Activated naive CD4-positive, alpha-beta T cell treated with anti-CD3 and anti-CD28 coated beads, Interleukin-2, amount 10 ng/mL, durations not matched to agents 7 days and 5 days (primary cell): ENCODE data around the gene PIK3AP1.
A peak's percentile ranks its signal among the peaks of the same experiment; 100 is the strongest.

Experiments
- CTCF ChIA-PET: fragments of 350-600 bp; sonication (Branson Sonifier 250); formaldehyde crosslinking; loops from one replicate; lab custom pipeline; 2021; ENCODE audit warnings: antibody characterized with exemption; lab: Charles Lee
- DNase-seq: peaks from one replicate; pipeline ENCODE4 v3.0.0-alpha.2; 2020
- H3K27ac Mint-ChIP-seq: one replicate; pipeline ENCODE4 v1.8.0; 2021; ENCODE audit warnings: mild to moderate bottlenecking, moderate library complexity, mixed read lengths
- H3K27me3 Mint-ChIP-seq: one replicate; pipeline ENCODE4 v1.8.0; 2021; ENCODE audit warnings: mild to moderate bottlenecking, mixed read lengths
- H3K36me3 Mint-ChIP-seq: one replicate; pipeline ENCODE4 v1.8.0; 2021; ENCODE audit warnings: mixed read lengths
- H3K4me1 Mint-ChIP-seq: one replicate; pipeline ENCODE4 v1.8.0; 2021; ENCODE audit warnings: mixed read lengths
- H3K4me3 Mint-ChIP-seq: one replicate; pipeline ENCODE4 v1.8.0; 2021; ENCODE audit warnings: mild to moderate bottlenecking, moderate library complexity, mixed read lengths
- H3K9me3 Mint-ChIP-seq: one replicate; pipeline ENCODE4 v1.8.0; 2021; ENCODE audit warnings: mixed read lengths

The PIK3AP1 gene

DNA sequence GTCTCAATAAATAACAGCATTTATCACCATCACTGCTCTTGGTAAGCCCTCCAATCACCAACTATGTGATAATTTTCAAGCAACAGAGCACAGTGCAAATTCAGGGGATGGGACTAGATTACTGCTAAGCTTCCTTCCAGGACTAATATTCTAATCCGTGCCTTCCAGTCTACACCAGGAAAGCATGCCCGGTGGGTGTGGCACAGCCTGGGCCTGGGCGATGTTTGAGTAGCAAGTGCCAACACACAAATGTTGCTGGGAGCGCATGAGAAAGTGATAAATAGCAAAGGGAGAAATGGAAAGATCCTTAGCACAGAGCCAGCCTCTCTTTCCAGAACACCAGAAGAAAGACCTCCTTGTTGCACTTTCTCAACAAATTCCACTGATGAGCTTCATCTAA lies 120.0 kb downstream of the PIK3AP1 start:
- Mint-ChIP-seq H3K4me1 (no peaks in the 10 kb centered on the region), H3K27ac (no peak overlapping the region), H3K4me3 (no peak overlapping the region), H3K27me3 (peaks cover 24% of the 10 kb centered on the region), H3K36me3 (no peaks in the 10 kb centered on the region), H3K9me3 (no peaks in the 10 kb centered on the region)
- DNase-seq = no peak
- CTCF ChIA-PET = no interaction called here

DNA sequence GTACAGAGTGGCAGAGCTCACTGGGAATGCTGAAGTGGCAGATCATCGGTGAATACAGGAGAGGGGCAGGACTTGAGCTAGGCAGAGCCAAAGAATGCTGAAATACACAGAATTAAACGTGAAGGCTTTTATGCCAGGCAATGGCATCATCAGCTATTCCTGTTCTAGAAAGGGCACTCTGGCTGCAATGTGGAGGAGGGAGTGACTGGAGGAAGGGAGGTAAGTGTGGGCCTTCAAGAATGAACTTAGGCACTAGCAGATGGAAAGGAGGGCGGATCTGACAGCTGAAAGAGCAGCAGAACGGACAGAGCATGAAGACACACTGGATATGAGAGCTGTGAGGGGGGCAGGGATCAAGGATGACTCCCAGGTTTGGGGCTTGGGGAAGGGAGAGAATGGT lies 121.5 kb downstream of the PIK3AP1 start:
- Mint-ChIP-seq H3K4me1 (no peaks in the 10 kb centered on the region), H3K4me3 (no peak overlapping the region), H3K27ac (no peak overlapping the region), H3K9me3 (no peaks in the 10 kb centered on the region), H3K27me3 (peaks cover 24% of the 10 kb centered on the region), H3K36me3 (no peaks in the 10 kb centered on the region)
- CTCF ChIA-PET = no interaction called here
- DNase-seq = no peak

DNA sequence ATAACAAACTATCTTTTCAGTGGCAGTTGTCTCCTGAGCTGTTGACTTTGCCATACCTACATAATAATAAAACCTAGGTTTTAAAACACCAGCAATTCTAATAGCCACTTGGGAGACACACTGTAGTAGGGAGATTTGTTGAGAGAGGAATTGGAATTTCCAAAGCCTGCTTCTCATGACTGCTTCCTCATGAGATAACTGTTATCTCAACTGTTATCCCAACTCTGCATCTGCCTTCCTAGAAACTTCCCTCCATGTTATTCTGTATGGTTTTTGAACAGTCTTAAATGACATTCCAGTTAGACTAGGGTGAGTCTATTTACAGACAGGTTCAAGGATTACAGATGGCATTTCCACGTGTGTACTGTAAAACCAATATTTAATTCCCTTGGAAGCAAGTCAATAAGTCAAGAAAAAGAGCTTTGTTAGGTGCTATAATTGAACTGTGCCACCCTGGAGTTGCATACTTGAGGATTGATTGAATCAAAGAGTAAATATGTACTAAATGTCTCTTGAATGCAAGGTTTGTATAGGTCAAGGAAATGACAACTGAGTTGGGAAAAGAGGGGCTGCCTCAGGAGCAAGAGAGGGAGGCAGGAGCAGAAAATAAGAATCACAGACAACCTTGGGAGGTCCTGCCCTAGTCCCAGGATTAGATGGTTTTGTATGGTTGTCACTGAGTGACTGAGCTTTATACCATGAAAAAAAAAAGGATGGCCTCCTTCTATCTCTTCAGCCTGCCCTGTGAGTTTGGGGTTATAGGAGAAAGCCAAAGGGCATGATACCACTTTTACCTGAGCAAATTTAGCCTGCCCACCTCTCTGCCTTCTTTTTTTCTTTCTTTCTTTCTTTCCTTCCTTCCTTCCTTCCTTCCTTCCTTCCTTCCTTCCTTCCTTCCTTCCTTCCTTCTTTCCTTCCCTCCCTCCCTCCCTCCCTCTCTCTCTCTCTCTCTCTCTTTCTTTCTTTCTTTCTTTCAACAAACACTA lies 123.6 kb downstream of the PIK3AP1 start:
- Mint-ChIP-seq H3K9me3 (no peaks in the 10 kb centered on the region), H3K36me3 (no peaks in the 10 kb centered on the region), H3K27me3 (peaks cover 19% of the 10 kb centered on the region), H3K27ac (no peak overlapping the region), H3K4me3 (no peak overlapping the region), H3K4me1 (peaks cover 7% of the 10 kb centered on the region)
- CTCF ChIA-PET = no interaction called here
- DNase-seq = no peak

GRCh38 chr10:96595741-96596140 lies 124.6 kb downstream of the PIK3AP1 start:
- CTCF ChIA-PET = no interaction called here
- H3K4me1 Mint-ChIP-seq = peaks cover 10% of the 10 kb centered on the region
- H3K9me3 Mint-ChIP-seq = no peaks in the 10 kb centered on the region
- H3K36me3 Mint-ChIP-seq = no peaks in the 10 kb centered on the region
- no peak for DNase-seq
- H3K4me3 Mint-ChIP-seq = no peak overlapping the region
- H3K27me3 Mint-ChIP-seq = peaks cover 21% of the 10 kb centered on the region
- no peak overlapping the region for H3K27ac Mint-ChIP-seq

GRCh38 chr10:96591946-96592345 lies 128.4 kb downstream of the PIK3AP1 start:
- Mint-ChIP-seq H3K4me3 (no peak overlapping the region), H3K4me1 (peaks cover 10% of the 10 kb centered on the region), H3K27ac (no peak overlapping the region), H3K9me3 (no peaks in the 10 kb centered on the region), H3K27me3 (peaks cover 14% of the 10 kb centered on the region), H3K36me3 (no peaks in the 10 kb centered on the region)
- CTCF ChIA-PET = interaction anchor here (0.7 kb wide), 1 partner anchor 15 kb away, joined by 5 read pairs; no protein-coding TSS in a partner anchor
- DNase-seq = no peak

- DNase-seq = no peak
- CTCF ChIA-PET = interaction anchor here (0.6 kb wide), 1 partner anchor 48 kb away, joined by 3 read pairs; no protein-coding TSS in a partner anchor
- Mint-ChIP-seq H3K4me1 (peaks cover 27% of the 10 kb centered on the region), H3K27me3 (peaks cover 4% of the 10 kb centered on the region), H3K27ac (no peak overlapping the region), H3K4me3 (no peak overlapping the region), H3K9me3 (no peaks in the 10 kb centered on the region), H3K36me3 (peaks cover 13% of the 10 kb centered on the region)
Observed at GRCh38 chr10:96588616-96589419, 131.5 kb downstream of the PIK3AP1 start.

DNA sequence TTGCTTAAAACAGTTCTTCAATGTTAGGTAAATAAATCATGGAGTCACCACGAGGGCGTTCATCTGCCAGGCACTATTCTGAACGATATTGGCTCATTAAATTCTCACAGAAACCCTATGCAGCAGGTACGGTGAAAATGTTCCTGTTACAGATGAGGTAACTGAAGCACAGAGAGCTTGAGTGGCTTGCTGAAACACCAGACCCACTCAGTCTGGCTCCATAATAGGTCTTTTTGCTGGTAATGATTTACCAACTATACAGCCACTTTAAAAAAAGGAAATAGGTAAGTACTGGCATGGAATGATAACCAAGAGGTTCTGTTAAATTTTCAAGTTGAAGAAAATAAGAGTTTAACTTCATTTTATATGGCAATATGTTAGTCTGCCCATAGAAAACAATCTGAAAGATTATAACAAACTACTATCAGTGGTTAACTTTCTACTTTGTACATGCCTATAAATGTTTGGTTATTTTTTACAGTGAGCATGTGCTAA lies 132.2 kb downstream of the PIK3AP1 start:
- no peak for DNase-seq
- no peaks in the 10 kb centered on the region for H3K9me3 Mint-ChIP-seq
- CTCF ChIA-PET = no interaction called here
- peaks cover 16% of the 10 kb centered on the region for H3K36me3 Mint-ChIP-seq
- H3K27ac Mint-ChIP-seq = no peak overlapping the region
- peaks cover 34% of the 10 kb centered on the region for H3K4me1 Mint-ChIP-seq
- H3K27me3 Mint-ChIP-seq = peaks cover 4% of the 10 kb centered on the region
- H3K4me3 Mint-ChIP-seq = no peak overlapping the region

DNA sequence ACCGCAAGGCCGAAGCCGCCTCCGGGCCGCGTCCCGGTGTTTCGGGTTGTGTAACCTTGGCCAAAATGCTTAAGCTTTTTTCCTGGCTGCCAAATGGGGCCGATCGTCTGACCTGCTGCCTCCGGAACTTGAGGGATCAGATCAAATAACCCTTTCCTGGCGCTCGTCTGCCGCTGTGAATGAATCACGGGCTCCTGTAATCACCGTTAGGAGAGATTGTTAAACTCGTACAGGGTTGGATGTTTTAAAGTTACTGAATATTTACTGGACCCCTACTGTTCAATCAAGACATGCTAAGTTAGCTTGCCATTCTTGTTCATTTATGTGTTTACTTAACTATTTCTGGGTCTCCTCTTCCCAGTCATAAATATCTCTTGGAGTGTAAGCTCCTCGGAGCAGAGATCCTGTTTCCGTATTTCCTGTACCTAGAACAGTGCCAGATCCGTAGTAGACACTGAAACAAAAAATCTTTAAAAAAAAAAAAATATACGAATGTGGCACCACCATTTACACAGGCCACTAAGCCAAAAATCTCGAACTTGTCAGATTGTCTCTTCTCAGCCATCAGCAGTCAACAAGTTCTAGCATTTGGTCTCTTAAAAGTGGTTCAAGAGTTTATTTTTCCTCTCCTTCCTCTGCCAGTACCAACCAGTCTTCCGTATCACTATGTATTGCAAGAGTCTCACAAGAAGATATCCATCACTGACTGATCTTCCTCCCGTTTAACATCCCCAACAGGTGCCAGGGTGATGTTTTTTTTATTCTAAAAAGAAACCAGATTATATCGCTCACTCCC lies 132.9 kb downstream of the PIK3AP1 start:
- H3K4me3 Mint-ChIP-seq = no peak overlapping the region
- H3K9me3 Mint-ChIP-seq = no peaks in the 10 kb centered on the region
- CTCF ChIA-PET = no interaction called here
- peaks cover 31% of the 10 kb centered on the region for H3K4me1 Mint-ChIP-seq
- H3K27ac Mint-ChIP-seq = no peak overlapping the region
- DNase-seq = no peak
- H3K36me3 Mint-ChIP-seq = peaks cover 17% of the 10 kb centered on the region
- H3K27me3 Mint-ChIP-seq = peaks cover 4% of the 10 kb centered on the region

DNA sequence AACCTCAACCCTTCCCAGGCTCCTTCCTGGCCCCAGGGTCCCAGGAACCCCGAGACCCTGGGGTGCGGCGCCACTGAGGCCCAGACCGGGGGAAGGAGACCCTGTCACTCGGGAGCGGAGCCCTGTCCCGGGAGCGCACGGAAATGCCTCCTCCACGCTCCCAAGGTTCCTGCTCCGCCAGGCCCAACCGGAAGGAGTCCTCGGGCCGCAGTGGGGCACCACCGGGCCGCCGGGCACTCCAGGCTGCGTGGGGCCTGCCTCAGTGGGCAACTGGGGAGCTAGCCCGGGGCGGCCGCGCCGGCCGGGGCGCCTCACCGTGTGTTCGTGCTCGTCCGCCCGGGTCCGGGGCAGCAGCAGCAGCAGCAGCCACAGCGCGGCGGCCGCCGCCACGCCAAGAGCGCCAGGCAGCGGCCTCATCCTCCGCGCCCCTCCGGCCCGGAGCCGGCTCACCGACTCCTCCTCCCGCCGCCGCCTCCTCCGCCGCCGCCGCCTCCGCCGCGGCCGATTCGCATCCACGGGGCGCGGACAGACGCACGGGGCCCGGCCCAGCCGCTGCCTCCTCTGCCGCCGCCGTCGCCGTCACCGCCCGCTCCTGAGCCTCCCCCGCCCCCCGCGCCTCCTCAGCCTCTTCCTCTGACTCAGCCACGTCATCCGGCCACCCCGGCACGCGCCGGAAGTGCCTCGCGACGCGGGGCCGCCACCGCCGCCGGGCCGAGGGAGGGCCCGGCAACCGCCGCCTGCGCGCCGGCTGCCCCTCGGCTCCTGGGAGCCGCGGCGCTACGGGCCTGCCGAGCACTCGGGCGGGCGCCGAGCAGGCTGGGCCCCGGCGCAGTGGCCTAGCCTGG lies 133.7 kb downstream of the PIK3AP1 start, which contains the start of gene TM9SF3:
TSS of gene TM9SF3 (minus strand) at position 594 of the 845 bp plus-strand sequence. CDS start at position 417, 177 bp downstream.
- Mint-ChIP-seq H3K27ac (peak within 1 kb of the TSS; percentile 96), H3K9me3 (no peaks in the 10 kb centered on the region), H3K27me3 (peaks cover 4% of the 10 kb centered on the region), H3K4me3 (peak within 1 kb of the TSS; percentile 94), H3K36me3 (peaks cover 18% of the 10 kb centered on the region), H3K4me1 (peaks cover 31% of the 10 kb centered on the region)
- CTCF ChIA-PET = no interaction called here
- DNase-seq = peak; percentile 95

DNA sequence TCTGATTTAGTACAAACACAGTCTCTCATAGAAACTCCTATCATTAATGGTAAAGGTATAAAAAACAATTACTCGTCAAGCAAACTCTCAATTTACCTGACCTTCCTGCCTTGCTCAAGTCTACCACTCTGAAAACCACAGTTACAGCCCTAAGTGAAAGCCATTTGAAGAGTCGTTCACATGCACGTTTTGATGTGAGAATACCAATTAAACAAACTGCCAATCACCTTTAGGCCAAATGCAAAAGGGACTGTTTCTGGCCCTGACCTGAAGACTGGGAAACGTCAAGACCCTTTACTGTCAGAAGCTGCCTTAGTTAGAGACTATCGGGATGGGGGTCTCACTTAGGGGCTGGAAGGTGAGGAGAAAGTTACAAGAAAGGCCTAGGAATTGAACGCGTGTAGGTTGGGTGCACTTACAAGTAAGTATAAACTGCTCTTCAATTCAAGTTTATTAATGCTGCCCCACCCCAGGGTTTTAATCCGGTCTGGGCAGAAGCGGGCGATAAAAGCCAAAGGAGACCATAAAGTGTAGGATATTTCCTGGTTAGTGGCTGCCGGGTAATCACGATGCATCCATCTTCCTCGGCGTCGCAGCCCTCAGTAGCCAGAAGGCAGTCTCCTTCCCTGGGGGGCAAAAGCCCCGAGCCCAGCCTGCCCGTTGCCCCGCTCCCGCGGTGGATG lies 134.4 kb downstream of the PIK3AP1 start:
- no peaks in the 10 kb centered on the region for H3K9me3 Mint-ChIP-seq
- H3K27ac Mint-ChIP-seq = peak overlapping the region; percentile 96
- peaks cover 22% of the 10 kb centered on the region for H3K36me3 Mint-ChIP-seq
- H3K4me3 Mint-ChIP-seq = peak overlapping the region; percentile 94
- peaks cover 34% of the 10 kb centered on the region for H3K4me1 Mint-ChIP-seq
- CTCF ChIA-PET = no interaction called here
- H3K27me3 Mint-ChIP-seq = peaks cover 4% of the 10 kb centered on the region
- DNase-seq = no peak

- H3K4me3 Mint-ChIP-seq = no peak overlapping the region
- peaks cover 39% of the 10 kb centered on the region for H3K4me1 Mint-ChIP-seq
- DNase-seq = no peak
- no peak overlapping the region for H3K27ac Mint-ChIP-seq
- no peaks in the 10 kb centered on the region for H3K9me3 Mint-ChIP-seq
- no peaks in the 10 kb centered on the region for H3K27me3 Mint-ChIP-seq
- CTCF ChIA-PET = no interaction called here
- H3K36me3 Mint-ChIP-seq = peaks cover 27% of the 10 kb centered on the region
Observed at GRCh38 chr10:96584474-96584873, 135.8 kb downstream of the PIK3AP1 start.

DNA sequence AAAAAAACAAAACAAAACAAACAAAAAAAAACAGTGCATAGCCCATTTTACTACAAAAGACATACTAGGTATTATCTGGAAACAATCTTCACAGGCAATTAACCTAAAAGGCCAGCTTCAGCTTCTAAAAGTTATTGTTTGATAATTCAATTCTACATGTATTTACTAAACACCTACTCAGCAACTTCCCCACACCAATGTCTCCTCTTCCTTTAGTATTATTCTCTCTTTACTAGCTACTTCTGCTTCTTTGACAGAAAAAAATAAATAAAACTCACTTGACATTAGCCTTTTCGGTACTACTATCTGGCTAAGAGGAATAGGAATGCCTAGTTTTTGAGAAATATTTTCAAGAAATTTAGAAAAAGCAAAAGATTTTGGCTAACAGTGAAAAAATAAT lies 136.3 kb downstream of the PIK3AP1 start:
- no peaks in the 10 kb centered on the region for H3K9me3 Mint-ChIP-seq
- no peak for DNase-seq
- CTCF ChIA-PET = no interaction called here
- H3K4me1 Mint-ChIP-seq = peaks cover 39% of the 10 kb centered on the region
- no peak overlapping the region for H3K4me3 Mint-ChIP-seq
- H3K27ac Mint-ChIP-seq = no peak overlapping the region
- no peaks in the 10 kb centered on the region for H3K27me3 Mint-ChIP-seq
- peaks cover 27% of the 10 kb centered on the region for H3K36me3 Mint-ChIP-seq
